ENCODE measurements around the gene PATE2.

PATE2 gene

DNA sequence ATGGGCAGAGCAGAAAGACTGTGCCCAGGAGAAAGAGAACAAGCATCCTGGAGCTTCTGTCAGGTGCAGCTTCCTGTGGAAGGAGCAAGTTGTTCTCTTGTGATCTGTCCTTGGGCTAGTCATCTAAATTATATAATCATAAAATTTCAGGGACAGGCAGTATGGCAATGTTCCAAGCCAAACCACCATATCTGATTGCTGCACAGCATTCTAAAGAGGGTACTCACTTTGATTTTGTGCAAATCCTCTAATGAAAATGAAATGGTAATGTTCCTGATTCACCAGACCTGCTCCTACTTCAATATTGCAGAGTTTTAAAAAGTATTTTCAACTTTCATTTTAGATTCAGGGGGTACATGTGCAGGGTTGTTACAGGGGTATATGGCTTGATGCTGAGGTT, at the start of gene PATE2:
Gene PATE2, minus strand, starts transcription at position 101 of the 400 bp plus-strand sequence. Its CDS starts 55 bp downstream, at position 46.
- in situ Hi-C loops (cut with MboI; ENCODE audit: low sequenced_read_pairs): no loop called here

DNA sequence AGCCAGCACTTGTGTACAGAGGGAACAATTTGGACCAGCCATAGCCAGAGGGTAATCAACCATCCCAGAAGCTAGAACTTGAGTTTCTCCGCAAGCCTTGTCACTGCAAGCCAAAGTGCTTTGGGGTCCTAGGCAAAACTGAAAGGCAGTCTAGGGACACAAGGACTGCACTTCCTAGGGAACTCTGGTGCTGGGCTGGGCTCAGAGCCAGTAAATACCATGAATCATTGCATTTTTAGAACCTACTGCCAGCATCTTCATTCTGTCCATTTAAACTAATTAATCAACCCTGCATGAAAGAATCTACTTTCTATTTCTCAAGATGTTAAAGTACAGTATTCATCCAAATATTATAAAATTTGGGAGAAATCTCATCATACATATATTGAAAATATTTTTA, 29.3 kb upstream of the PATE2 start:
- in situ Hi-C loops (cut with MboI; ENCODE audit: low sequenced_read_pairs): no loop called here

DNA sequence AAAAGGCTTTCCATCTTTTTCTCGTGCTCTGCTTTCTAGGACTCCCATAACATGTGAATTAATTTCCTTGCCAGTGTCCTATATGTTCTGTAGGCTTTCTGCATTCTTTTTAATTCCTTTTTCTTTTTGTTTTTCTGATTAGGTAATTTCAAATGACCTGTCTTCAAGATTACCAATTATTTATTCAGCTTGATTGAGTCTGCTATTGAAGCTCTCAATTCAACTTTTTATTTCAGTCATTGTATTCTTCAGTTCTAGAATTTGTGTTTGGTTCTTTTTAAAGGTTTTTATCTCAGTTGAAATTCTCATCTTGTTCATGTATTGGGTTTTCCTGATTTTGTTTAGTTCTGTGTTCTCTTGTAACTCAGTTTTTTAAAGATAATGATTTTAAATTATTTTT, 23.8 kb upstream of the PATE2 start:
- in situ Hi-C loops (cut with MboI; ENCODE audit: low sequenced_read_pairs): no loop called here

DNA sequence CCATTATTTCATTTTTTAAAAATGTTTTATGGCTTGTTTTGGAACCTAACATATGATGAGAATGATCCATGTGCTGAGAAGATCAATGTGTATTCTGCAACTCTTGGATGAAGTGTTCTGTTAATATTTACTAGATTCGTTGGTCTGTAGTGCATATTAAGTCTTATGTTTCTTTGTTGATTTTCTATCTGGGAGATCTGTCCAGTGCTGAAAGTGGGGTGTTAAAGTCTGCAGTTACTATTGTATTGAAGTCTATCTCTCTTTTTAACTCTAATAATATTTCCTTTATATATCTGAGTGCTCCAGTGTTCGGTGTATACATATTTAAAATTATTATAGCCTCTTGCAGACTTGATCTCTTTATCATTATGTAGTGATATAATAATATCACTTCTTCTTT, 21.2 kb upstream of the PATE2 start:
- in situ Hi-C loops (cut with MboI; ENCODE audit: low sequenced_read_pairs): no loop called here

DNA sequence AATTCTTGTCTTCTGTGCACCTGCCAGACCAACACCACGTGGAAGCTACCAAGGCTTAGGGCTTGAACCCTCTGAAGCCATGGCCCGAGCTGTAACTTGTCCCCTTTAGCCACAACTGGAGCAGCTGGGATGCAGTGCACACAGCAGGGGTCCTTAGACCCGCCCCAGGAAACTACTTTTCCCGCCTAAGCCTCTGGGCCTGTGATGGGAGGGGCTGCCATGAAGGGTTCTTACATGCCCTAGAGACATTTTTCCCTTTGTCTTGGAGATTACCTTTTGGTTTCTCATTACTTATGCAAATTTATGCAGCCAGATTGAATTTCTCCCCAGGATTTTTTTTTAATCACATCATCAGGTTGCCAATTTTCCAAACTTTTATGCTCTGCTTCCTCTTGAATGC, 19.0 kb upstream of the PATE2 start:
- in situ Hi-C loops (cut with MboI; ENCODE audit: low sequenced_read_pairs): no loop called here

DNA sequence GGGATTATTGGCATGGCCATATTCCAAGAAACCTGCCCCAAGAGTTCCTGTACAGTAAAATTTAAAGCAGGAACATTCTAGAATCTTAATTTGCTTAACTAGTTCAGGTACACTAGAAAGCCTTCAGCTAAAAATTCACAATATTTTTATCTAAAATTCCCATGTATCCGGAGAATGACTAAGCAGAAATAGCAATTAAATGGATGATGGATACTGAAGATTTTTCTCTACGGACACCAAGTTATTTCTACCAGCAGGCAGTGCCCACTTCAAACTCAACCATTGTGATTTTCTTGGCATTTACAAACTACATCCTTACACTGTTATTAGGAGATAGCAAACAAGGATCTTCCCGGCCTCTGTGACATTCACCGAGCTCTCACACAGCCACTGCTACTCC, 12.2 kb upstream of the PATE2 start:
- in situ Hi-C loops (cut with MboI; ENCODE audit: low sequenced_read_pairs): no loop called here

DNA sequence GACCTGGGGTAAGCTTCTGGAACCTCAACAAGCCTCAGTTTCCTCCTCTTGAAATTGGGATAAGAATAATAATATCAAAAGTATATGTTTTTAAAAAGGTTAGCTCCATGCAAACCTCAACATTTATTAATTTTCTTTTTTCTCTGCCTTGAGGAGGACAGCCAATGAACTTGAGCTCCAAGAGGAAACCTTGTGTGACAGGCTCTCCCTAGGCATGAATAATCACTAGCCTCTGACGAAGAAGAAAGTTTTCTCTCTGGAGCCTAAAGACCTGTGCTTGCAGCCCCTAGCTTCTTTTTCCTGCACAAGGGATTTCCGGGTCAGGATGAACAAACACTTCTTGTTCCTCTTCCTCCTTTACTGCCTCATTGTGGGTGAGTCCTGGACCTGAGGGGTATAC, 9.2 kb upstream of the PATE2 start, which contains the start of gene PATE3:
Gene PATE3, plus strand, starts transcription at position 301 of the 400 bp plus-strand sequence. Its CDS starts 25 bp downstream, at position 326.
- in situ Hi-C loops (cut with MboI; ENCODE audit: low sequenced_read_pairs): no loop called here

DNA sequence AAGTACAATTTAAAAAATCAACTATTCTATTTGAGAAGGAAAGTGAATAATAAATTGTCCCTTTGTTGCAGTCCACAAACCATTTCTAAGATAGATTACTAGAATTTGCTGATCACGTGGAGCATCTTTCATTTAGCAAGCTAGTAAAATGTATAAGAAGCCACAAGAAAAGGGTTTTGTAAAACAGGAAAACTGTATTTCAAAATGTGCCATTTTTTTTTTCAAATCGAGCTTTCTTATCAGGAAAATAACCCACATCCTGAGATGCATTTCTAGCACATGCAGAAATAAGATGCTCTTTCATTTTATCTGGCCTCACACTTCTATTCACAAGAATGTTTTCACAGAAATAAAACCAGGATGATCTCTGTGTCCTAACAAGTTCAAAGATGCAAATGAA, 6.0 kb upstream of the PATE2 start:
- in situ Hi-C loops (cut with MboI; ENCODE audit: low sequenced_read_pairs): no loop called here

DNA sequence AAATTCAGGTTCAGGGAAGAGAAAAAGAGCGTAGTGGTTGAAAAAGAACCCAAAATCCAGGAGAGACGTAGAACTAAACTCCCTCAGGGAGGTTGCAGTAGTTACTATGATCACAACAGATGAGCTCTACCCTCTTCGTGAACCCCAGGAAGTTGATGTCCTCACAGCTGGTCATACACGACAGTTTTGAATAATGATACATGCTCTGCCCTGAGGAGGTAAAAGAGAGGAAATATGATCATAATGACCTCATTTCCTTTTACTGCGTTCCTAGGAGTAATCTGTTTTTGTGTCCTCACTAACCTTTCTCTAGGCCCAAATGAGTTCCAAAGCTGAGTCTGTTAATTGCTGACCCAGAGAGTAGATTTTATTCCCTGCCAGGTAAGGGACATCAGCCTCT, 1.3 kb downstream of the PATE2 start:
- in situ Hi-C loops (cut with MboI; ENCODE audit: low sequenced_read_pairs): no loop called here

DNA sequence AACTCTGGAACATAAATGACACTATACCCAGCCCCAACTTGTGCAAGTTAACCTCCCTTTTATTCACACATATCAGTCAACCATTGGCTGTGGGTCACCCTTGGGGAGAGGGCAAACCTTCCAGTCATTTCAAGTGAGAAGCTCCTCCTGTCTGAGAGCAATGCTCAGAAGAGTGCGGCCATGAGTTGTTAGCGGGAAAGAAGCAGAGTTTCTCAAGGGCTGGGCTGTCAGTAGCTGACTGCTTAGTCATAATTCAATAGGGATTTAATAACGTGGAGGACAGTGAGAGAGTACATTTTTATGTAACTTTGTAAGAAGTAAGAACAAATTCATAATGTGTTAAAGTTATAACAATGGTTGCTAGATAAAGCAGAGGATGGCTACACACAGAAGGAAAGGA, 5.1 kb downstream of the PATE2 start:
- in situ Hi-C loops (cut with MboI; ENCODE audit: low sequenced_read_pairs): no loop called here

DNA sequence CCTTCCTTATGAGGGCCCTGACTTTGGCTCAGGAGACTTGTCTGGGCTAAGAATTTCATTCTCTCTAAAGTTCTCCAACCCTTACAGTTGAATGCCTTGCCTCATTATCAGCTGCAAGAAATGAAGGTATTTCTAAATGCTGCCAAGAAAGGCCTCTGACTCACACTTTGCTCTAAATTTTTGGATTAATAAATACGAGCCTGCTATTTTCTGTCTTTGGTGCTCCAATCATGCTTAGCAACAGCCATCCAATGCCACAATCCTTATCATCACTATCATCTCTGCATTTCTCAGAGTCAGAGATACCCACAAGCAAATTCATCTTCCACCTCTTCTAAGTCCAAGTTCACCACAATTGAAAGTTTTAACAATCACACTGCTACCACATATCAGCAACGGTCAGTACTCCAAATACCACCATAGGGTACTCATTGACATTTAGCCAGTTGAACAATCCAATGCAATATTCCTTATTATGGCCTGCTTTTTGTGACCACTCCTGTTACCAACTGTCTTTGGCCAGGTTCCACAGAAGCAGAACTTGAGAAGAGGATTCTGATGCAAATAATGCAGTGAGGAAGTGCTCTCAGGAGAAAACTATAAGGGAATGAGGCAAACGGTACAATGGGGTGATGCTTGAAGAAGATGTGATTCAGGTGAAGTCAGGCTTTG, 5.7 kb downstream of the PATE2 start:
- in situ Hi-C loops (cut with MboI; ENCODE audit: low sequenced_read_pairs): no loop called here

DNA sequence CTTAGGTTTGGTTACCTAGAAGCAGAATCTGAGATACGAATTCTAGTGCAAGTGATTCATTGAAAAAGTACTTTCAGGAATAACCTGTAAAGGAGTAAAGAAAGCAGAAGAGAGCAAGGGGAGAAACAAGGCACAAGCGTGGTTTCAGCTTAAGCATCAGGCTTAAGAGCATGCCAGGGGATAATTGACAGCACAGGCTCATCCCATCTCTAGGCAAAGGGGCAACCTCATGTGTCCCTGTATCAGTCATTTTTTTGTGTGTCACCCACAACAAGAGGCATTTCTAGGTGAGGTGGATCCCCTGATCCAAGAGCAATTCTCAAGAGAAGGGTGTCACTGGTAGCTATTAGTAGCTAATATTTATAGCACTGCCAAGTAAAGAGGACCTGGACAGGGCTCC, 8.0 kb downstream of the PATE2 start:
- in situ Hi-C loops (cut with MboI; ENCODE audit: low sequenced_read_pairs): no loop called here

DNA sequence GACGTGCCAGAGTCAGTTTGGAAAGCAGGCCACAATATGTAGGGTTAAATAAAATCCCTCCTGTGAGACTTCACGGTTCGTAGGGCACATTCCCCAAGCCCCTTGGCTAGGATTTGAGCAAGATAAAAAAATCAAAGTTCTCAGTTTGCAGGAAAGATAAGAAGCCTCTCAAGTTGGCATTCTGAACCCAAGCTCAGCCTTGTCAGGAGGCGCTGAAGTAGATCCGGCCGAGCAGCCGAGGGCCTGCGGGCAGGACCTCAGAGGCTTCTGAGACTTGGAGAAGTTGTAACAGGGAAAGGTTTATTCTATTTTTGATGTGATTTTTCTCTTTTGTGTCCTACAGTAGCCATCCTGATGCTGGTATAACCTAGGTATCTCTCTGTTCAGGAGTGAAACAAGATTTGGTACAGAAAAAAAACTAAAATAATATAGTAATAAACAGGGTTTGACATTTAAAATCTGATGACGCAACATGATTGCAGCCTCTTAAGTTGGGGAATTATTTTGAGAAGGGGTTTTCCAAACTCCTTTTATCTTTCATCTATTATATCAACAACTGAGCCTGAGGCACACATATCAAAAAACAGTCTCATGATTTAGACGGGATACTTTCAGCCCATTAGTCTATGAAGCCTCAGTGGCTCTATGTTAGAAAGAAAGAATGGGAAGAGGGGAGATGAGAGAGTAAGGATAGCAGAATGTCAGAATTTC, 10.1 kb downstream of the PATE2 start:
- in situ Hi-C loops (cut with MboI; ENCODE audit: low sequenced_read_pairs): no loop called here

DNA sequence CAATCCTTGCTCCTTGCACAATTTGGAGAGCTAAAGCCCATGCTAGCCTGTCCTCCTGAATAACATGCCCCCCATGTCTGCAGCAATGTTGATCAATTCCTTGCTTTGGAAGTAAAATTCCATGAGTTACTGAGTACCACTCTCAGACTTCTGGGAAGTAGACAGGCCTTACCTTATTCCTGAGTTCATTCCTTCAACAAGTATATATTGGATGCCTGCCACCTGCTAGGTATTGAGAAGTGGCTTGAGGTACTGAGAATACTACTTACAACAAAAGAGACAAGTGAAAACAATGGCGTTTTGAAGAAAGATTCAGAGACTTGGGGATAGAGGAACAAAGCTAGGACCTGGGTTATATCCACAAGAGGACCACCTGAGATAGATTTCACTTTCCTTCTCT, 12.4 kb downstream of the PATE2 start:
- in situ Hi-C loops (cut with MboI; ENCODE audit: low sequenced_read_pairs): no loop called here

DNA sequence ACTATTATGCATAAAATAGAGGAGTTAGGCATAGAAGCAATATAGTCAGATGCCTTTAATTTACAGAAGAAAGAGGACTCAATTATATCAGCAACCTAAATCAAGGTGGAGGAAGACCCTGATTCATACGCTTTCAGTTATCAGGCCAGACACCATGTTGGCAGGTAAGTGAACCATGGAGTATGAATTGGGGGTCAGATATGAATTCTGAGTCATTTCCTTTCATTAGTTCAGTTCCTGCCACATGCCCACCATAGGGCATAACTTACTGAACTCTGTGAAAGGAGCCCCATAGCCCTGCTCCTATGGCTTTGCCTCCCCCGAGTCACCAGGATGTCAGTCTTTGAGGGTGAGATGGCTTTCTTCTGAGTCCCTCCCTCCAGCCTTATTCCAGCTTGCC, 15.1 kb downstream of the PATE2 start:
- in situ Hi-C loops (cut with MboI; ENCODE audit: low sequenced_read_pairs): no loop called here

DNA sequence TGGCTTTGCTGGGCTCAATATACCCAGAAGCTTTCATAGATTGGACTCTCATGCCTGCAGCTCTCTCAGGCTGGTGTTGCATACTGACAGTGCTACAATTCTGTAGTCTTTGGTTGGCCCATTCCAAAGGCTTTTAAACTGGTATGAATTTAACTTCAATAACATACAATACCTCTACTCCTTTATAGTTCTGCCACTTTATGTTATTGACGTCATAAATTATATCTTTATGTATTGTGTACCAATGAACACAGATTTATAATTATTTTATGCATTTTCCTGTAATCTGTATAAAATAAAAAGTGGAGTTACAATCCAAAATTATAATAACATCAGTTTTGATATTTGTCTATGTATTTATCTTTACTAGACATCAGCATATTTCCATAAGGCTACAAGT, 16.2 kb downstream of the PATE2 start:
- in situ Hi-C loops (cut with MboI; ENCODE audit: low sequenced_read_pairs): no loop called here

DNA sequence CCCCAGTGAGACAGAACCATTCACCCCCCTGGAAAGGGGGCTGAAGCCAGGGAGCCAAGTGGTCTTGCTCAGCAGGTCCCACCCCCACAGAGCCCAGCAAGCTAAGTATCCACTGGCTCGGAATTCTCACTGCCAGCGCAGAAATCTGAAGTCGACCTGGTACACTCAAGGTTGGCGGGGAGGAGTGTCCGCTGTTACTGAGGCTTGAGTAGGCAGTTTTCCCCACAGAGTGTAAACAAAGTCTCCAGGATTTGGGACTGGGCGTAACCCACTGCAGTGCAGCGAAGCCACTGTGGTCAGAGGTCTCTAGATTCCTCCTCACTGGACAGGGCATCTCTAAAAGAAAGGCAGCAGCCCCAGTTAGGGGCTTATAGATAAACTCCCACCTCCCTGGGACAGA, 22.6 kb downstream of the PATE2 start:
- in situ Hi-C loops (cut with MboI; ENCODE audit: low sequenced_read_pairs): no loop called here

DNA sequence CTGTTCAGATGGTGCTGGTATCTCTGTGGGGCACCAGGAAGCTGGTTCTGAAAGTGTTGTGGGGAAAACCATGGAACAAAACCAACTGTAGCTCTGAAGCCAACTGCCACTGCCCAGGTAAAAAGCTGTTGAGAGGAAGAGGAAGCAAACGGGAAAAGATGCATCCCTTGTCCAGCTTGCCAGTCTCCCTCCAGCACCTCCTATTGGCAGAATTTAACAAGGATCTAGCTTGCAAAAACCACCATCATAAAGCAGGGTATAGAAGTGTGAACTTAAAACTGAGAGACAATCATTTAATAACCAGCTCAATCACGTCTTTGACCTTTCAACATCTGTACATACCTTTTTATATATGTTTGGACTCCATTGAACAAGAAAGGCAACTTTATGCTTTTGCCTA, 28.0 kb downstream of the PATE2 start:
- in situ Hi-C loops (cut with MboI; ENCODE audit: low sequenced_read_pairs): no loop called here

DNA sequence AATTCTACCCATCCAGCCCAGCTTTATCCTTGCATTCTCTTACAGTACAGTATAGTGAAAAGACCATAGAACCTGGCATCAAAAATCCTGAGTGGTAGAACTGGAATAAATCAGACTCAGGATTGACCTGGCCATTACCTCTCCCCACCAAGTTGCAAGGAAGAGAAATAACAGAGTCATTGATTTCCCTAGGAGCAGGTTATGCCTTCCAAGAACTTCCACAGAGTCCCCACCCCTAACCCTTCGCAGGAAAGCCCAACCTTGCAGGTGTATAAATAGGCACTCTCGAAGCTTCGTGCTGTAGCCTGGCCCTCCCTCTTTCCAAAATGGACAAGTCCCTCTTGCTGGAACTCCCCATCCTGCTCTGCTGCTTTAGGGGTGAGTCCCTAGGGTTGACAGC, 32.6 kb downstream of the PATE2 start, which contains the start of gene PATE1:
Gene PATE1, plus strand, starts transcription at position 301 of the 400 bp plus-strand sequence. Its CDS starts 26 bp downstream, at position 327.
- in situ Hi-C loops (cut with MboI; ENCODE audit: low sequenced_read_pairs): no loop called here

DNA sequence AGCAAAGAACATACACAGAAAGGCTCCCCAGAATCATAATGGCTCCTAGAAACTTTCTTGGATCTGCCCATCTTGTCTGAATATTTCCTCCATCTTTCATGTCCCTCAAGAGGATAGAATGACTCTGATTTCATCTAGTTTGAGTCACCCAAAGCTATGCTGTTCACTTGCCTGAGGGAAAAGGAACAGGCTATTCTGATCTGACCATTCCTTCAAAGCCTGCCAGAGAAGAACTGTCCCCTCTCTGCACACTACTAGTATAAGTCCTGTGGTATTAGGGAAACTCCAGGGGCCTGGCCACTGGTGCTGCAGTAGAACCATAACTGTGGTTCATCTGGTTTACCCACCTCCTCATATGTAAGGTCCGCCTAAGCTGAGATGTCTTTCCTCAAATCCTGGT, 34.9 kb downstream of the PATE2 start:
- in situ Hi-C loops (cut with MboI; ENCODE audit: low sequenced_read_pairs): no loop called here

DNA sequence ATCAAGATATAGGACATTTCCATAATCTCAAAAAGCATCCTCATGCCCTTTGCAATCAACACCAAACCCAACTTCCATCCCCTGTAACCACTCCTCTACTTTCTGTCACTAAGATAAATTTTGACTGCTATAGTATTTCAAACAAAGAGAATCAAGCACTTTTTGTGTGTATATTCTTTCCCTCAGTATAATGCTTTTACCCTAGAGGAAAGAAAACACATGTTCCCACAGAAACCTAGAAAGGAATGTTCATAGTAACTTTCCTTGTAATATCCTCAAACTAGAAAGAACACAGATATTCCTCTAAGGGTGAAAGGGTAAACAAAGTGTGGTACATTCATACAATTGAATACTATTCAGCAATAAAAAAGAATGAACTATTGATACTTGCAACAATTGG, 38.0 kb downstream of the PATE2 start:
- in situ Hi-C loops (cut with MboI; ENCODE audit: low sequenced_read_pairs): no loop called here

DNA sequence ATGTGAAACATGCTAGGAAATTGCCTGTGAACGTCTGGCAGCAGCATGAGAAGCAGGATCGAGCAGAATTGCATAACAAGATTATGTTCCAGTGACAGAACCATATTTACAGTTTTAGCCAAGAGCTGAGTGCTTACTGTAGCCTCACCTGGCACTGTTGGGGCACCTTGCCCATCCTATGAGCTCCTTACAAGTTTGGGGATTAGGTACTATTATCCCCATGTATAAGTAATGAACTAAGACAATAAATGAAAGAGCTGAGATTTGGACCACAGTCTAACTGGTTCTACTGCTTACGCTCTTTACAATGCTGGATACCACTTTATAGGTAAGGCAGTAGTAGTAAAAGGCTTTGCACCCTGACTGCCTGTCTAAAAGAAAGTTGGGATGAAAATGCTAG, 49.7 kb downstream of the PATE2 start:
- in situ Hi-C loops (cut with MboI; ENCODE audit: low sequenced_read_pairs): no loop called here

Measured in hTERT RPE-1 (cell line).